GM19351 (cell line): ENCODE data around the gene MECP2.

Experiments used
- ATAC-seq: cut with Tn5 transposase; IDR thresholded peaks from one replicate; pipeline ENCODE4 v1.9.1; 2021; ENCODE audit warnings: mild to moderate bottlenecking, moderate library complexity; ENCODE audit not compliant: unreplicated experiment

MECP2 gene

DNA sequence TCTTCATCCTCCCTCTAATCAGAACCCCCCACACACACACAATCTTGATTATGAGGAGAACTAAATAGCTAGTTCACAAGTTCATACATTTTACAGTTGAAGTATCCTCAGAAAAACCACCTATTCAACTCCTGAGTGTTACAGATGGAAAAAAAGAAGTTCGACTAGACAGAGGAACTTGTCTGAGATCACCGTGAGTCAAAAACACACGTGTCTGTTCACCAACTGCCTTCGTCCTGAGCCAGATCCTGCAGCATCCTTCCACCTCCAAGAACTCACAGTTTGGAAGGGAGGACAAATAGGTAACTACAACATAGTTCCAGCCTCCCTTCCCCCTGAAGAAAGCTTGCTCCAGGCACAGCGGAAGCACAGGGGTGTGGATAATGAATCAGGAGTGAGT lies 58.9 kb downstream of the MECP2 start:
- ATAC-seq, result no peak

DNA sequence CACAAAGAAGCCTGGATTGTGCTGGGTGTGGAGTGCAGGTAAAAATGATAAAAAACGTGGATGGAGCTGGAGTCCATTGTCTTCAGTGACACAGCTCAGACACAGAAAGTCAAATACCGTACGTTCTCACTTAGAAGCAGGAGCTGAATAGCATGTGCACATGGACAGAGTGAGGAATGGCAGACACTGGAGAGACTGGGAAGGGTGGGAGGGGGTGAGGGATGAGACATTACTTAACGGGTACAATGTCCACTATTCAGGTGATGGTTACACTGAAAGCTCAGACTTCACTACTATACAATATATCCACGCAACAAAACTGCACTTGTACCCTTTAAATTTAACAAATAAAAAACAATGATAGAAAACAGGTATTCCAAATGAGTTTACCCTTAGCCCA lies 59.8 kb downstream of the MECP2 start:
- no peak for ATAC-seq

DNA sequence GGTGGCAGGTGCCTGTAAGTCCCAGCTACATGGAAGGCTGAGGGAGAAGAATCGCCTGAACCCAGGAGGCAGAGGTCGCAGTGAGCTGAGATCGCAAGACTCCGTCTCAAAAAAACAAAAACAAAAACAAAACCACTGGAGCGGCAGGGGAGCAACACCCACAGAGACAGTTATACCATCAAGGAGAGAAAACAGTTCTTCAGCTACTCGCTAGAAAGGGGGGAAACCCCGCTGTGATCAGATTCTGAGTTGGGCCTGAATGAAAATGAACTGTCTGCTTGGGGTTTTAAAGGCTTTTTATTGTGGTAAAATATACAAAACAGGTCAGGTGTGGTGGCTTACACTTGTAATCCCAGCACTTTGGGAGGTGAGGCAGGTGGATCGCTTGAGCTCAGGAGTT lies 61.0 kb downstream of the MECP2 start:
- peak; percentile 48 for ATAC-seq

DNA sequence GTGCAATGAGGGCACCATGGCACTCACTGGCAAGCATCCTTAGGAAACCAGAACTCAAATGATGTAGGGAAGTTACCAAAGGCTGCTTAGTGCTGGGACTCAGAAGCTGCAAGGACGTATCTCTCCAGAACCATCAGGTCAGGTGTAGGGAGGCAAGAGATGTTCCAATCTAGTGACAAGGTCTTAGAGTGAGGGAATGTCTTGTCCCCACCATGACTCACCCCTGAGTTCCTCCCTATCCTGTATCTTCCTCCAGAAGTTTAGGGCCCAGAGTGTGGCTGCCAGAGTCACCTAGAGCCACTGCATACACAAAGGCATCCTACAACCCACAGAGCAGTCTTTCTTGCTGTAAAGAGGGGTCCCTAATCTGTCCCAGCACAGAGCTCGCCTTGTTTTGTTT lies 63.7 kb downstream of the MECP2 start:
- no peak for ATAC-seq

DNA sequence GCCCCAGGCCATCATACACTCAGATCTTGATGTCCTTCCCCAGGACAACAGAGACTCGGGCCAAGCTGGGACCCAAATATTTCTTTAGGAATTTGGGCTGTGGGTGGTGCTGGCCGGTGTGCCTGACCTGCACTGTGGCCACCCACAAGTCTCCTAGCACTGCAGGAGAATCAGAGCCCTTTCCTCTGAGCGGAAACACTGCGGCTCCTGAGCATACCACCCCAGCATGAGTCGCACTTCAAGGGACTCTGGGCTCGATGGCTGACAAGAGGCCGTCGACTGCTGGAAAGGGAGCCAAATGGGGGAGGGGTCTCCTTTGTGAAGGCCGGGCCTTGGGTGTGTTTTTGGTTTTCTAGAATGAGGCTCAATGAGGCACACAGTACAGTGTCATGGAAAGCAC lies 64.9 kb downstream of the MECP2 start:
- no peak for ATAC-seq

DNA sequence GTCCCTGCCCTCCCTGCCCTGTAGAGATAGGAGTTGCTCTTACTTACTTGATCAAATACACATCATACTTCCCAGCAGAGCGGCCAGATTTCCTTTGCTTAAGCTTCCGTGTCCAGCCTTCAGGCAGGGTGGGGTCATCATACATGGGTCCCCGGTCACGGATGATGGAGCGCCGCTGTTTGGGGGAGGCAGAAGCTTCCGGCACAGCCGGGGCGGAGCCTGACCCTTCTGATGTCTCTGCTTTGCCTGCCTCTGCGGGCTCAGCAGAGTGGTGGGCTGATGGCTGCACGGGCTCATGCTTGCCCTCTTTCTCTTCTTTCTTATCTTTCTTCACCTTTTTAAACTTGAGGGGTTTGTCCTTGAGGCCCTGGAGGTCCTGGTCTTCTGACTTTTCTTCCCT lies 65.4 kb downstream of the MECP2 start:
- ATAC-seq, result no peak

DNA sequence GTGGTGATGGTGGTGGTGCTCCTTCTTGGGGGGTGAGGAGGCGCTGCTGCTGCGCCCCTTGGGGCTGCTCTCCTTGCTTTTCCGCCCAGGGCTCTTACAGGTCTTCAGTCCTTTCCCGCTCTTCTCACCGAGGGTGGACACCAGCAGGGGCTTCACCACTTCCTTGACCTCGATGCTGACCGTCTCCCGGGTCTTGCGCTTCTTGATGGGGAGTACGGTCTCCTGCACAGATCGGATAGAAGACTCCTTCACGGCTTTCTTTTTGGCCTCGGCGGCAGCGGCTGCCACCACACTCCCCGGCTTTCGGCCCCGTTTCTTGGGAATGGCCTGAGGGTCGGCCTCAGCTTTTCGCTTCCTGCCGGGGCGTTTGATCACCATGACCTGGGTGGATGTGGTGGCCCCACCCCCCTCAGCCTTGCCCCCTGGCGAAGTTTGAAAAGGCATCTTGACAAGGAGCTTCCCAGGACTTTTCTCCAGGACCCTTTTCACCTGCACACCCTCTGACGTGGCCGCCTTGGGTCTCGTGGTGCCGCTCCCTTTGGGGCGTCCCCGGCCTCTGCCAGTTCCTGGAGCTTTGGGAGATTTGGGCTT lies 66.7 kb downstream of the MECP2 start:
- no peak for ATAC-seq

DNA sequence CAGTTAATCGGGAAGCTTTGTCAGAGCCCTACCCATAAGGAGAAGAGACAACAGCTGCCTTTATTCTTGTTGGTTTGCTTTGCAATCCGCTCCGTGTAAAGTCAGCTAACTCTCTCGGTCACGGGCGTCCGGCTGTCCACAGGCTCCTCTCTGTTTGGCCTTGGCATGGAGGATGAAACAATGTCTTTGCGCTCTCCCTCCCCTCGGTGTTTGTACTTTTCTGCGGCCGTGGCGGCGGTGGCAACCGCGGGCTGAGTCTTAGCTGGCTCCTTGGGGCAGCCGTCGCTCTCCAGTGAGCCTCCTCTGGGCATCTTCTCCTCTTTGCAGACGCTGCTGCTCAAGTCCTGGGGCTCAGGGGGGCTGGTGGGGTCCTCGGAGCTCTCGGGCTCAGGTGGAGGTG lies 67.3 kb downstream of the MECP2 start:
- no peak for ATAC-seq

DNA sequence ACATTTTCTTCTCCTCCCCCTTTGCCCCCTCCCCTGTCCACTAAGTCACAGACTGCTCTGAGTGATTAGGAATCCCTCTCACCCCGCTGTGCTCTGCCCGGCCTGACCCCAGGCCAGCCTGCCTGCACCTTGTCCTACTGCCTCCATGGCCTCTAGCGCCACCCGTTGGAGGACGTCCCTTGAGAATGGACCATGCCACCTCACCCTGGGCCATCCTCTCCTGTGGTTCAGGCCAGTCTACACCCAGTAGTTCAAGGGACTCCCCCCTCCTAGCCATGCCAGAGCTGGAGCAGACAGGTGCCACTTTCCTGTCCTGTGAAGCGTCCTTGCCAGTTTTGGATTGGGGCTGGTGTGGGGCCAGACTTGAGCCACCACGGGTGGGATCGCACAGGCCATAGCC lies 68.1 kb downstream of the MECP2 start:
- no peak for ATAC-seq

DNA sequence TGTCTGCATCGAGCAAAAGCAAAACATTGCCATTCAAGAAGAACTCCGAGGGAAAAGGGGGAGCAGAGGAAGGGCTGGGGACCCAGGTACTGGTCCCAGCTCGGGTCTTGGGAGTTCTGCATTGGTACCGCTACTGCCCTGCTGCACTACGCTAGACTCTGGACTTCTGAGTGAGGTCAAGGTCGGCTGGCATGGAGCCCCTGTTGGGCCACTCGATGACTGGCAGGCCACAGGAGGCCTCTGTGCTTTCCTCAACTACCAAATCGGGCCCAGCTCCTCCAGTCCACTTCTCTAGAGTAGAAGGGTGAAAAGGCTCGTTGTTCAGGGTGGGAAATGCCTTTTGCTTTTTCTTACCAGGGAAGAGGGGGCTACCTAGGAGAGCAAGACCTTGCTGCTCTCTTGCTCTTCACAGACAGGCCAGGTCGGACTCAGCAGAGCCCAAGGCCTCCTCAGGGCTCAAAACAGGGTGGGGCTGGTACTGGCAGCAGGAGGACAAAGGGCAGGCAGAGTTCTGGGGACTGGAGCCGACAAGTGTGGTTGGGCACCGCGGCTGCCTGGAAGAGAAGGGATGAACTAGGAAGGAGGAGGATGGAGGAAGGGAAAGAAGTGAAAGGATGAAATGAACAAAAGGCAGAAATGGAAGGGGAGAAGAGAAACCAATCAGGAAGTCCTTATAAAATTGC lies 68.9 kb downstream of the MECP2 start:
- no peak for ATAC-seq

DNA sequence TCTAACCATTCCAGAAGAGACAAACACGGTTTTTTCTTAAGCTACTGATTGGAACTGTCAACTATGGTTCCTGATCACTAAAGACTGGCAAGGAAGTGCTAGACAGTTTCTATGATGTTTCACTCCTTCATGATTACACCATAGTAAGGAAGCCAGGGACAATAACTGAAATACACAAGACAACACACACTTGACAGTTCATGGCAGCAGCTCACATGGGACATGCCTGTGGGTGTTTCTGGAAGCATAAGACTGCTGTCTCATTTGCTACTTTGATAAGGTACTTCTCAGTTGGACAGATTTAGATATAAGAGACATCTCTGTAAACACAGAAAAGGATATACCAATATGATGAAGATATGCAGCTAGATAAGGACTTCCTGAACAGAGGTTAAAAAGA lies 69.5 kb downstream of the MECP2 start:
- no peak for ATAC-seq

DNA sequence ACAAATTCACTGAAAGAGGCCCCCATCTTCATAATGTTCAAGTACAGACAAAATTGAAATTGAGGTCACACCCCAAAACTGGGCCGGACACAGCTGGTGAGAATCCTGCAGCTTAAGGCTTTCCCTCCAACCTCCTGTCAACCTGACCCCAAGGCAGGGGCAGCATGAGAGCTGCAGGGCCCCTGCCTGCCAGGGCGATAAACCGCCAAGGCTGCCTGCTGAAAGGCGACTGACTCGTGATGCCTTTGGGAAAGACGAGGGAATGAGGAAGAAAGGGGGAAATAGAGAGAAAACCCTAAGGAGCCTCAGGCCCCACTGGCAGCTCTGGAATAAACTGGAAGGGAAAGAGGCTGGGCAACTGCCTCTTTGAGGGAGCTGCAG lies 70.5 kb downstream of the MECP2 start:
- ATAC-seq, result no peak

DNA sequence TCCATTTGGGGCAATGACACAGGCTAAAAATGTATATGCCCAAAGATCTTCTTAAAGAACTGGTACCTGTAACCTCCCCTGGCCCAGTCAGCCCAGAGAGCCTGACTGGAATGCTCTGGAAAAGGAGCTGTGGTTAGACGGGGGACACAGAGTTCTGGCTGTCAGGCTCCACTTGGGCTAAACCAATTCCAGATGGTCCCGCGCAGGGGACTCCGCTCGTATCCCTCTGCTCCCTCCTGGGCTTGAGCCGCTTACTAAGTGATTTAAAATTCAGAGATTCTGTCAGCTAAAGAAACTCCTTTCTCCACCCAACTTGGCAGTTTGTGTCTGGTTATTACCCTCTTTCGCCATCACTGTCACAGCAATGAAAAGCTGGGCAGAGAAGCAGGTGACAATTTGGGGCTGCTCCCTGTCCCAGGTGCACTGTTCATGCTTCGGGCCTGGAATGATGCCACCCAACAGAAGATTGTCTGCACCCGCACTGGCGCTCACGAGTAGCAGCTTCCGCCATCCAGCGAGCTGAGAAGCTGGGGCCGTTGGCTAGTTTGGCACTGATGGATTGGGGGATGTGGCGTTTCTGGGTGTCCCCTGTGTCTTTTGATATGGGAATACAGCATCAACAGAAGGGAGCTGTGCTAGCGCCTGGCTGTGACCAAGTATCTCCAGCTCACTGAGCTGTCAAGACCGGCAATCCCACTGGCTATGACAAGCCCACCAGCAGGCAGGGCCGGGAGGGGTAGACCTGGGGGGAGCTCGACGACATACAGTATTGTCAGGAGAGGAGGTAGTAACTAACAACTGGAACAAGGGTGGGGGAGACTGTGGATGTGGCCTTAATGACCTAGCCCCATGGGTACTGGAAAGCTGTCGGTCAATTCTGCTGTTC lies 71.1 kb downstream of the MECP2 start:
- no peak for ATAC-seq

DNA sequence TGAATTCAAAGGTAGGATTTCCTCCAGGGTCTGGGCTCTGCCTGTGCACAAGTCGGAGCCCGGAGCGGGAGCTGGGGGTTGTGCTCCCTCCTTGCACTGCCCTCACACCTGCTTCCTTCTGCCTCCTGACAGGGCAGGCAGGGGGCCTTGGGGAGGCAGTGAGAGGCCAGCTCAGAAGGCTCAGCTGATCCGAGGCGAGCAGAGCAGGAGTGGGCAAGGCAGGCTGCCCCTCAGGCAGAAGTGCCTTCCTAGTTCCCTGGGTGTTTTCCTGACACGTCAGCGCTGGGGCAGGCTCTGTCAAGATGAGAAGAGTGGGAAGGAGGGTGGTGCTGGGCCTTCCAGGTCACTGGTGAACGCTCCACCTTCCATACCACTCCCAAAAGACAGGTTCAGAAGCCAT lies 72.3 kb downstream of the MECP2 start:
- ATAC-seq, result no peak

DNA sequence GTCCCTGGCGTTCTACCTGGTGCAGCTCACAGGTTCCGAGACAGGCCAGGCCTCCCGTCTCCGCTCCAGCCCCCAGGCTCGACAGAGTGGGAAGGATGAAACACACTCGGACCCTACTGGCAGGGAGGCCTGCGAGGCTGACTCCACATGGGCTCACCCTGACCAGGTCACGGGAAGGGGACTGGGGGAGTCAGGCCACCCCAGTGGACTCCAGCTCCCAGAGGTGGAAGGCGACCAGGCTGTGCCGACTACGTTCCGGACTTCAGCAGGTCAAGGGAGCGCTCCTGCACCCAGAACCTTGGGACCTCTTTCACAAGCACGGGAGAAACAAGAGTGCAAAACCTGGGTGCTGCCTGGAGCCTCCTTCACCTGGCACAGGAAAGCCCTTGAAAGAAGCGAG lies 73.2 kb downstream of the MECP2 start:
- ATAC-seq, result no peak

DNA sequence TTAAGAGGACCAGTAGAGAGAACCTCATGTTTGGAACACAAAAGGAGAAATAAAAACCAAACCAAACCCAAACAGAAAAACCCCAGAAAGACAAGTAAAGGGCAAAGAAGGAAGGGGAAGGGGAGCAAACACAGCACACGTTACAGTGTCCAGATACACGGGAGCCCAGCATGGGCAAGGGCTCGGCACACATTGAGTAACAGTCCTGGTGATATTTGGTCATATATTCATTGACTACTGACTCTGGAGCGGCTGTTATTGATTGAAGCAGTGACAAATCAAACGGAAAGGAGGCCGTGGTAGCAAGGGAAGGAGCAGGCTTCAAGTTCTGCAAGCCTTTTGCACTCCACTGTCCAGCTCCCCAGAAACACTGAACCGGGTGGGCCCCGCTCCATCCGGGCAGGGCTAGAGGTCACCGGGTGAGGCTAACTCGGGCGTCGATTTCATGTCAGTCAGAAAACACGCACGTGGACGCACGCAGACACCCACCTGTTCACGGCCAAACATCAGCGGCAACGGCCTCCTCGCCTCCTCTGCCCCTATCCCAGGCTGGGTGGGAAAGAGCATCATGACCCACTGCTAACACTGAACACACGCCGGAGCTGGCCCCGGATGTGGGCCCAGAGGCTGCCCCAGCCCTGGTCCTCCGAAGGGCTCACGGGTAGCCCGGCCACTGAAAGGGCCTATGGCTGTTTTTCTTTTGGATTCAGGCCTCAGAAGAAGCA lies 74.1 kb downstream of the MECP2 start:
- ATAC-seq, result no peak

DNA sequence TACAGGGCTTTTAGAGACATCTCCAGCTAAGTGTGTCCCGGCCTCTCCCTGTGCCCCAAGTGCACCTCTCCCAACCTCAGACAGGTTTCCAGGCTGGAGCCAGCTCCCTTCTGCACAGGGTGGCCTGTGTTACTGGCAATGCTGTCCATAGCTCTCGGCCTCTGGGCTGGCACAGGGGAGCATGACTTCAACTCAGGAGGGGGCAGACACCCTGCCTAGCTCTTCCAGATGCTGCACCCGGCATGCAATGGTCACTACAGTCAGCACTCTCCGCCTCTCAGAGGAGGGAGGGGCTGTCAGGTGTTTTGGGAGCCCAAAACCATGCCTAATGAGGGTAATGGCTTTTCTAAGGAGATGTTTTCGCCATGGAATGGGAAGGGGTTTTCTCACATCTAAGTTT lies 75.4 kb downstream of the MECP2 start:
- ATAC-seq, result no peak

DNA sequence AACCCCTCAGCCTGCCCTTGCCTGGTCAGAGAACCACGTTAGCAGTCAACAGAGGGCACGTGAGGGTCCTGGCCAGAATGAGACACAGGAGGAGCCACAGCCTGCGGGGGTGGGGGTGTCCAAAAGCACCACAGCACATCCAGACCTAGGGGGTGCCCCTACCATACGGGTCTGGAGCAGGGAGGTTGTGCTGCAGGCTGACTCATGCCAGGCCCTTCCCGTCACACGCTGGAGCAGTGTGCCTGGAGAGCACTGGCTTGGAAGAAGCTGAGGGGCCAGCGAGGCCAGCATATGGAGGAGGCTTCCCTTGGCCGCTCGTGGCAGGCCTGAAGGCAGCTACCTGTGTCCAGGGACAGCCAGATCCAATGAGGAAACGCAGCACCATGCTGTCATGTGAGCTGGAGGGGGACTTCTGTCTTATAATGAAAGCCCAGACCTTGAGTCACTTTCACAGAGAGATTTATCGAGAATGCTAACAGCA lies 76.3 kb downstream of the MECP2 start:
- ATAC-seq, result no peak

DNA sequence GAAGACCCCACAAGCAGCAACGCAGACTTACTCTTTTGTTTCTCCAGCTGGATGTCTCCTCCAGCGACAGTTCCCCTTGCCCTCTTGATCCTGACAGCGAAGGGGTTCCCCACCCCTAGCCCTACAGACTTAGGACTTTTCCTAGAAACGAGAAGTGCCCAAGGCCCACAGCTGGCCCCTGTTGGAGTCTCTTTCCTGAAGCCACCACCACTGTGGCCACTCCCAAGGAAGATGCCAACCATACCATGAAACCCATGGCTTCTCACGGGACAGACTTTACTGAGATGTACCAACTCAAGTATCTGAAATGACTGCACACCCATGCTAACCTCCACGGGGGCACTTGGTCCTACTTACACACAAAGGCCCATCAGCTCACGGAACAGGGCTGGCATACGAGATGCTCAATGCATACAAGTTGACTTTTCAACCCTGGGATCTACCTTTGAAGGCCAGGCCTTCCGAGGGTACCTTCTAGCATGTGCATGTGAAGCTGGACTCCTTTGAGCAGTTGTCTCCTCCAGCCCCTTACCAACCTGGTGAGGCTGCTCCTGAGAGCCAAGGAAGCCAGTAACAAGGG lies 76.9 kb downstream of the MECP2 start:
- peak; percentile 5 for ATAC-seq

DNA sequence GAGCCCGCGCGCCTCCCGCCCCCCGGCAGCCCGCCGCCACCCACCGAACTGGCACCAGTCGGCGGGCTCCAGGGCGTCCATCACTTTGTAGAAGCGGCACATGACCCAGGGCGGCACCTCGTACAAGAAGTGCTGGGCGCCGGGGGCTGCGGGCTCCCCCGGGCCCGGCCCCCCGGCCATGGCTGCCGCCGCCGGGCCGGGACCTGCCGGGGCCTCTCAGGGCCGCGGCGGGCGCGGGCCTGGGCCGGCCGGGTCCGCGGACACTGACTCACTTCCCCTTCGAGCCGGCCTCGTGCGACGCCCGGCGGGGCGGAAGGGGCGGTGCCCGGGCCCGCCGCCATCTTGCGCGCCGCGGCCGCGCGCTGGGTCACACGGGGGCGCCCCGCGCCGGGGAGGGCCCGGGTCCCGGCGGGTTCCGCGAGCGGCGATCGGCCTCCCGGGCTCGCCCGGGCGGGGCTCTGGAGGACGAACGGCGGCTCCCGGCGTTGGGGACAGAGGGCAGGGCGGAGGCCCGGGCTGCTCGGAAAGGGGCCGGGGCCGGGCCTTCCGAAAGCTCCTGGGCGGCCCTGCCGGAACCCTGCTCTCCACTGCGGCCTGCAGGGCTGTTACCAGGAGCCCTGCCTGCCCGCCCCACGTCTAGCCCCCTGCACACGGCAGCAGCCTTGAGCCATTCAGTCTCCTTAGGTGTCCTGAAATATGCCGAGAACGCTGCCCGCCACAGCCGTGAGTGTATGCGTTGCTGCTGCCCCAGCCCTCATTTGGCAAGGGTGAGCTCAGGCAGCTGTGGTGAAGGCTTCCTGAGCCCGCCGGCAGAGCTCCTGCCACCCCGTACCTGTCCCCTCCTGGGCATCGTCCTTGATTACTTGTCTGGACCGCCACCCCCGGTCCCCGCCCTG lies 77.6 kb downstream of the MECP2 start, which contains the start of gene IRAK1:
Gene IRAK1, minus strand, starts transcription at position 270 of the 896 bp plus-strand sequence. Its CDS starts 90 bp downstream, at position 180.
- peak; percentile 59 for ATAC-seq
